H1 (cell line): ENCODE measurements around the gene GNAL. TPM values are rescaled to one million over a fixed set of nuclear protein-coding genes. Genes with fewer than 3 reads are reported as not detected.

ENCODE experiments used
- CTCF ChIA-PET: fragments of 300-600 bp; sonication (Branson Sonifier 250); formaldehyde crosslinking; loops from one replicate; lab custom pipeline; 2021; ENCODE audit not compliant: partially characterized antibody; lab: Charles Lee
- POLR2A ChIA-PET: fragments of 300-600 bp; sonication (Branson Sonifier 250); formaldehyde crosslinking; loops from one replicate; lab custom pipeline; 2021; ENCODE audit warnings: inconsistent platforms; ENCODE audit not compliant: partially characterized antibody; lab: Charles Lee
- DNase-seq, 2 experiments: peaks; one replicate each; pipeline versions ENCODE4 v3.0.0 to v3.0.0-alpha.2; 2010 to 2022; ENCODE audit warnings: low spot score in 2 of 2, low read depth in 1 of 2, mixed read lengths in 1 of 2
- FAIRE-seq: peaks from 2 replicates; lab custom pipeline; 2011; peaks lifted over from hg19 to GRCh38; lab: Jason Lieb, UNC
- H2AFZ ChIP-seq: 2 replicates; pipeline ENCODE4 v1.8.1; 2012; ENCODE audit warnings: low read length, inconsistent platforms
- H2AK5ac ChIP-seq: 2 replicates; pipeline ENCODE4 v1.6.1; 2013; ENCODE audit warnings: low read depth, low read length
- H2BK120ac ChIP-seq: replicated peaks from 2 replicates; pipeline ENCODE3; 2013; ENCODE audit warnings: low read depth, low read length, inconsistent platforms
- H2BK12ac ChIP-seq: 2 replicates; pipeline ENCODE4 v1.6.1; 2013; ENCODE audit warnings: low read depth, low read length
- H2BK15ac ChIP-seq: 2 replicates; pipeline ENCODE4 v1.6.1; 2013; ENCODE audit warnings: low read length
- H2BK20ac ChIP-seq: 2 replicates; pipeline ENCODE4 v1.6.1; 2013; ENCODE audit warnings: low read length
- H2BK5ac ChIP-seq: 2 replicates; pipeline ENCODE4 v1.6.1; 2013; ENCODE audit warnings: low read depth, low read length
- H3K14ac ChIP-seq: 2 replicates; pipeline ENCODE4 v1.6.1; 2013; ENCODE audit warnings: inconsistent platforms; ENCODE audit not compliant: insufficient read length
- H3K18ac ChIP-seq: 2 replicates; pipeline ENCODE4 v1.6.1; 2013; ENCODE audit warnings: low read length; ENCODE audit errors: extremely low read depth
- H3K23ac ChIP-seq: 2 replicates; pipeline ENCODE4 v1.6.1; 2013; ENCODE audit warnings: inconsistent platforms; ENCODE audit not compliant: insufficient read length
- H3K23me2 ChIP-seq: 2 replicates; pipeline ENCODE4 v1.6.1; 2013; ENCODE audit warnings: low read depth, low read length
- H3K27ac ChIP-seq: 2 replicates; pipeline ENCODE4 v1.6.1; 2011; ENCODE audit warnings: low read depth, low read length, inconsistent platforms
- H3K27me3 ChIP-seq, 4 experiments: replicated peaks in 1 of 4; 1 replicate in 1 of 4; 2 replicates in 3 of 4; pipeline versions ENCODE4 v1.6.1 to v1.8.1; 2011 to 2013; ENCODE audit warnings: low read length in 3 of 4, mild to moderate bottlenecking in 3 of 4, inconsistent platforms in 2 of 4, mixed read lengths in 2 of 4, moderate library complexity in 1 of 4; ENCODE audit not compliant: control insufficient read depth in 3 of 4, insufficient read depth in 3 of 4; ENCODE audit errors: extremely low read depth in 1 of 4
- H3K36me3 ChIP-seq, 4 experiments: 2 replicates each; pipeline versions ENCODE4 v1.6.1 to v1.8.1; 2011 to 2013; ENCODE audit warnings: mild to moderate bottlenecking in 4 of 4, low read length in 3 of 4, moderate library complexity in 2 of 4, control low read depth in 1 of 4, inconsistent platforms in 1 of 4; ENCODE audit not compliant: insufficient read depth in 4 of 4, control insufficient read depth in 2 of 4
- H3K4ac ChIP-seq: replicated peaks from 2 replicates; pipeline ENCODE3; 2013; ENCODE audit warnings: low read length, low read depth, mixed read lengths, inconsistent platforms; ENCODE audit not compliant: insufficient read length
- H3K4me1 ChIP-seq, 4 experiments: replicated peaks in 1 of 4; 1 replicate in 1 of 4; 2 replicates in 3 of 4; pipeline versions ENCODE4 v1.6.1 to v1.8.1; 2011 to 2013; ENCODE audit warnings: low read length in 3 of 4, inconsistent platforms in 2 of 4, mixed read lengths in 1 of 4; ENCODE audit not compliant: insufficient read depth in 4 of 4, control insufficient read depth in 3 of 4
- H3K4me2 ChIP-seq, 2 experiments: 2 replicates each; pipeline versions ENCODE4 v1.6.1 to v1.8.1; 2011 to 2013; ENCODE audit warnings: low read depth in 2 of 2, low read length in 2 of 2, control low read depth in 1 of 2, inconsistent platforms in 1 of 2, mild to moderate bottlenecking in 1 of 2; ENCODE audit not compliant: insufficient read depth in 1 of 2
- H3K4me3 ChIP-seq, 4 experiments: fragments of 200-600, 300-600 bp in 1 of 4; sonication (generic), shearing (Covaris generic), sonication (Bioruptor Twin) in 1 of 4; 2 replicates each; pipeline versions ENCODE4 v1.5.1 to v1.8.1; 2011 to 2016; ENCODE audit warnings: low read length in 4 of 4, low read depth in 3 of 4, control low read depth in 2 of 4, inconsistent platforms in 2 of 4, mild to moderate bottlenecking in 2 of 4, mixed read lengths in 1 of 4, moderate library complexity in 1 of 4; ENCODE audit not compliant: insufficient read depth in 2 of 4; ENCODE audit errors: extremely low read depth in 1 of 4
- H3K56ac ChIP-seq: replicated peaks from 2 replicates; pipeline ENCODE3; 2013; ENCODE audit warnings: low read depth, mild to moderate bottlenecking, mixed read lengths, low read length, inconsistent platforms; ENCODE audit not compliant: insufficient read length
- H3K79me1 ChIP-seq: 2 replicates; pipeline ENCODE4 v1.6.1; 2013; ENCODE audit warnings: low read depth, low read length, control low read depth
- H3K79me2 ChIP-seq, 2 experiments: 2 replicates each; pipeline versions ENCODE4 v1.6.1 to v1.8.1; 2012 to 2013; ENCODE audit warnings: low read length in 2 of 2, mild to moderate bottlenecking in 2 of 2, inconsistent platforms in 1 of 2; ENCODE audit not compliant: insufficient read depth in 2 of 2, control insufficient read depth in 1 of 2
- H3K9ac ChIP-seq, 4 experiments: replicated peaks in 1 of 4; 1 replicate in 1 of 4; 2 replicates in 3 of 4; pipeline versions ENCODE4 v1.6.1 to v1.8.1; 2011 to 2013; ENCODE audit warnings: low read depth in 3 of 4, low read length in 3 of 4, control low read depth in 2 of 4, mild to moderate bottlenecking in 2 of 4, moderate library complexity in 2 of 4, inconsistent platforms in 1 of 4; ENCODE audit errors: extremely low read depth in 1 of 4
- H3K9me3 ChIP-seq, 2 experiments: 2 replicates each; pipeline versions ENCODE4 v1.6.1 to v1.8.1; 2012 to 2013; ENCODE audit warnings: mild to moderate bottlenecking in 2 of 2, moderate library complexity in 2 of 2, control low read depth in 1 of 2, inconsistent platforms in 1 of 2, low read depth in 1 of 2, low read length in 1 of 2, mixed read lengths in 1 of 2; ENCODE audit not compliant: insufficient read depth in 2 of 2
- H4K20me1 ChIP-seq, 2 experiments: replicated peaks in 1 of 2; 2 replicates each; pipeline versions ENCODE3 to v1.8.1; 2011 to 2013; ENCODE audit warnings: inconsistent platforms in 2 of 2, low read length in 2 of 2, mild to moderate bottlenecking in 1 of 2; ENCODE audit not compliant: insufficient read depth in 2 of 2, control insufficient read depth in 1 of 2
- H4K5ac ChIP-seq: 2 replicates; pipeline ENCODE4 v1.6.1; 2013; ENCODE audit warnings: low read length, low read depth, mixed read lengths, inconsistent platforms; ENCODE audit not compliant: insufficient read length
- H4K8ac ChIP-seq: 2 replicates; pipeline ENCODE4 v1.8.0; 2013; ENCODE audit warnings: mild to moderate bottlenecking, moderate library complexity, low read length, inconsistent platforms; ENCODE audit not compliant: insufficient read depth; ENCODE audit errors: extremely low read depth
- H4K91ac ChIP-seq: replicated peaks from 2 replicates; pipeline ENCODE3; 2013; ENCODE audit warnings: low read length, mixed read lengths, inconsistent platforms; ENCODE audit not compliant: insufficient read length
- JUND ChIP-seq: IDR thresholded peaks from 2 replicates; pipeline ENCODE4 v1.6.1; 2011; ENCODE audit warnings: mild to moderate bottlenecking, improper control_type of control experiment, low read length
- PHF8 ChIP-seq: fragments of 200-600 bp; sonication (generic); conservative IDR thresholded peaks from 2 replicates; pipeline ENCODE4 v1.7.1; 2012; ENCODE audit warnings: low read depth, mild to moderate bottlenecking, inconsistent platforms, low read length, moderate library complexity
- SUZ12 ChIP-seq: fragments of 200-600 bp; sonication (generic); IDR thresholded peaks from 2 replicates; pipeline ENCODE4 v1.6.1; 2012; ENCODE audit warnings: mild to moderate bottlenecking, inconsistent platforms, low read length, moderate library complexity, mixed read lengths
- WGBS, 2 experiments: shearing (Covaris generic) in 1 of 2; methylation state at CpG; one replicate each; pipeline versions ENCODE4 v1.1.6 to v1.1.7; 2013 to 2015; ENCODE audit warnings: low lambda C conversion rate in 2 of 2, mixed read lengths in 2 of 2, inconsistent platforms in 1 of 2, low coverage in 1 of 2, missing lambda C conversion rate in 1 of 2; ENCODE audit not compliant: insufficient replicate concordance in 2 of 2, insufficient coverage in 1 of 2, insufficient read length in 1 of 2; ENCODE audit errors: extremely low coverage in 1 of 2, missing lambda C conversion rate in 1 of 2; 5-methylcytosine and 5-hydroxymethylcytosine counted together
- polyA plus RNA-seq, 7 experiments: library from polyadenylated mRNA; depleted of rRNA in 3 of 7; stranded (reverse) in 5 of 7; unstranded in 2 of 7; fragments of >200 nt in 5 of 7; fragments of 200-250 nt in 2 of 7; gene quantifications; 1 replicate in 5 of 7; 2 replicates in 1 of 7; 4 replicates in 1 of 7; pipeline versions ENCODE4 v1.2.1 to v1.2.3, GENCODE V29; 2011 to 2013; ENCODE audit warnings: missing spikeins in 2 of 7, mixed read lengths in 2 of 7
- total RNA-seq: library from RNA; stranded (reverse); fragmentation: NEBNext Ultra II Directional; extraction: Animal tissue kit (Norgen Biotek cat#: 25700); gene quantifications from 2 replicates; pipeline ENCODE4 v1.2.1, GENCODE V29; 2021

Gene GNAL
- total and polyA plus RNA-seq, 2 of the 8 experiments (the other 6 are each of a cell fraction or from before 2014, with no cell fraction given), result 13.2 to 18.3 TPM

- Histone ChIP-seq H3K36me3 (no peaks in the 10 kb centered on the region), H3K27me3 (no peaks in the 10 kb centered on the region; a peak in 2 of 7 replicates), H3K23me2 (no peaks in the 10 kb centered on the region), H3K4me2 (no peak overlapping the region), H4K8ac (no peak overlapping the region), H4K20me1 (no peaks in the 10 kb centered on the region), H4K5ac (no peak overlapping the region), H3K4ac (no peak overlapping the region), H3K79me2 (no peaks in the 10 kb centered on the region), H3K9me3 (no peaks in the 10 kb centered on the region), H3K4me3 (no peak overlapping the region), H3K9ac (no peak overlapping the region), H2AK5ac (no peak overlapping the region), H3K79me1 (no peaks in the 10 kb centered on the region), H3K4me1 (no peaks in the 10 kb centered on the region; a peak in 2 of 7 replicates), H4K91ac (no peak overlapping the region), H3K18ac (no peak overlapping the region), H2BK12ac (no peak overlapping the region), H3K23ac (no peak overlapping the region), H3K56ac (no peak overlapping the region), H2BK15ac (no peak overlapping the region), H2BK120ac (no peak overlapping the region), H2AFZ (no peak overlapping the region), H2BK20ac (no peak overlapping the region), H3K27ac (no peak overlapping the region), H3K14ac (no peak overlapping the region), H2BK5ac (no peak overlapping the region)
- ChIA-PET POLR2A (no interaction called here), CTCF (interaction anchor here (0.6 to 4.7 kb wide), 8 partner anchors 9 to 1940 kb away, joined by 3 to 41 read pairs (median 5); no protein-coding TSS in a partner anchor)
- 78% methylated on average over 4 of the region's 4 CpGs; no CpG with 5 or more reads in 1 of the 2 experiments for WGBS, 2 experiments
- FAIRE-seq, result no peak
- DNase-seq, result no peak
- TF ChIP-seq SUZ12, result no peak
- TF ChIP-seq PHF8, result no peak
- TF ChIP-seq JUND, result no peak
These were observed 23.5 kb upstream of the GNAL start for GRCh38 chr18:11665587-11665986.
